HL-60 (cell line): ENCODE results near the gene PRR7.

Experiments
- DNase-seq, 2 experiments: peaks; one replicate each; pipeline ENCODE4 v3.0.0-alpha.2; 2010 to 2020; ENCODE audit warnings: low read depth in 1 of 2, low spot score in 1 of 2
- H3K27ac ChIP-seq: fragments of 250-450 bp; sonication (Bioruptor Pico); replicated peaks from 2 replicates; pipeline ENCODE4 v1.5.1; 2020; ENCODE audit warnings: mild to moderate bottlenecking, moderate library complexity
- H3K27me3 ChIP-seq: fragments of 250-450 bp; sonication (Bioruptor Pico); 2 replicates; pipeline ENCODE4 v1.5.1; 2021; ENCODE audit warnings: mild to moderate bottlenecking, moderate library complexity; ENCODE audit not compliant: insufficient read depth, poor library complexity, severe bottlenecking
- H3K4me3 ChIP-seq: replicated peaks from 2 replicates; pipeline ENCODE4 v1.5.1; 2011; ENCODE audit warnings: mild to moderate bottlenecking, control low read depth, low read length; ENCODE audit not compliant: insufficient read depth
- GABPA ChIP-seq: IDR thresholded peaks from 2 replicates; pipeline ENCODE4 v1.6.1; 2012; ENCODE audit warnings: low read depth
- POLR2AphosphoS5 ChIP-seq: IDR thresholded peaks from 2 replicates; pipeline ENCODE4 v1.6.1; 2012; ENCODE audit warnings: low read depth
- SPI1 ChIP-seq: IDR thresholded peaks from 2 replicates; pipeline ENCODE4 v1.6.1; 2012; ENCODE audit warnings: low read depth, mild to moderate bottlenecking, borderline replicate concordance
- TF ChIP-seq, protein P1 (sequence below): IDR thresholded peaks from one replicate; pipeline ENCODE4 v1.5.1; 2011; ENCODE audit warnings: low read length, control low read depth, inconsistent platforms; ENCODE audit not compliant: insufficient read depth
- TF ChIP-seq, protein P2 (sequence below): IDR thresholded peaks from 2 replicates; pipeline ENCODE4 v1.6.1; 2012; ENCODE audit warnings: low read depth; ENCODE audit not compliant: insufficient replicate concordance

PRR7 gene

DNA sequence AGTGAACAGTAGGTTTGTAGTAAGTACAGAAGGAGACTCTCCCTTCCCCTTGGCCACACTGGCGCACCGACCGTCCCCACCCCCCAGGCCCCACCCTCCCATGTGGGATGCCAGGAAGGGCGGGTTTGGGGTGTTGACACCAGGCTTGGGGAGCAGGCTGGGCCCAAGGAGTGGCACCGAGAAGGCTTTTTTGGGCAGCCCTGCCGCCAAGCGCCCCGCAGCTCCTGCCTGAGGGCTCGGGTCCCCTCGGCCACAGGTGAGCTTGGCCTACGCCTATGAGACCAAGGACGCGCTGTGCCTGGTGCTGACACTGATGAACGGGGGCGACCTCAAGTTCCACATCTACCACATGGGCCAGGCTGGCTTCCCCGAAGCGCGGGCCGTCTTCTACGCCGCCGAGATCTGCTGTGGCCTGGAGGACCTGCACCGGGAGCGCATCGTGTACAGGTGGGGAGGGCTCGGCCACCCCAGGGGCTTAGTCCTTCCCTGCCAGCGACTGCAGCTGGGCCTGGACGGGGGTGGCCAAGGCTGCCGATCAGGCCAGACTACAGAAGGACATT lies 12.9 kb upstream of the PRR7 start:
- no peak; the same call in 1 of the 2 replicates for TF ChIP-seq POLR2AphosphoS5
- TF ChIP-seq, protein P1, sequence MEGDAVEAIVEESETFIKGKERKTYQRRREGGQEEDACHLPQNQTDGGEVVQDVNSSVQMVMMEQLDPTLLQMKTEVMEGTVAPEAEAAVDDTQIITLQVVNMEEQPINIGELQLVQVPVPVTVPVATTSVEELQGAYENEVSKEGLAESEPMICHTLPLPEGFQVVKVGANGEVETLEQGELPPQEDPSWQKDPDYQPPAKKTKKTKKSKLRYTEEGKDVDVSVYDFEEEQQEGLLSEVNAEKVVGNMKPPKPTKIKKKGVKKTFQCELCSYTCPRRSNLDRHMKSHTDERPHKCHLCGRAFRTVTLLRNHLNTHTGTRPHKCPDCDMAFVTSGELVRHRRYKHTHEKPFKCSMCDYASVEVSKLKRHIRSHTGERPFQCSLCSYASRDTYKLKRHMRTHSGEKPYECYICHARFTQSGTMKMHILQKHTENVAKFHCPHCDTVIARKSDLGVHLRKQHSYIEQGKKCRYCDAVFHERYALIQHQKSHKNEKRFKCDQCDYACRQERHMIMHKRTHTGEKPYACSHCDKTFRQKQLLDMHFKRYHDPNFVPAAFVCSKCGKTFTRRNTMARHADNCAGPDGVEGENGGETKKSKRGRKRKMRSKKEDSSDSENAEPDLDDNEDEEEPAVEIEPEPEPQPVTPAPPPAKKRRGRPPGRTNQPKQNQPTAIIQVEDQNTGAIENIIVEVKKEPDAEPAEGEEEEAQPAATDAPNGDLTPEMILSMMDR = no peak
- TF ChIP-seq, protein P2, sequence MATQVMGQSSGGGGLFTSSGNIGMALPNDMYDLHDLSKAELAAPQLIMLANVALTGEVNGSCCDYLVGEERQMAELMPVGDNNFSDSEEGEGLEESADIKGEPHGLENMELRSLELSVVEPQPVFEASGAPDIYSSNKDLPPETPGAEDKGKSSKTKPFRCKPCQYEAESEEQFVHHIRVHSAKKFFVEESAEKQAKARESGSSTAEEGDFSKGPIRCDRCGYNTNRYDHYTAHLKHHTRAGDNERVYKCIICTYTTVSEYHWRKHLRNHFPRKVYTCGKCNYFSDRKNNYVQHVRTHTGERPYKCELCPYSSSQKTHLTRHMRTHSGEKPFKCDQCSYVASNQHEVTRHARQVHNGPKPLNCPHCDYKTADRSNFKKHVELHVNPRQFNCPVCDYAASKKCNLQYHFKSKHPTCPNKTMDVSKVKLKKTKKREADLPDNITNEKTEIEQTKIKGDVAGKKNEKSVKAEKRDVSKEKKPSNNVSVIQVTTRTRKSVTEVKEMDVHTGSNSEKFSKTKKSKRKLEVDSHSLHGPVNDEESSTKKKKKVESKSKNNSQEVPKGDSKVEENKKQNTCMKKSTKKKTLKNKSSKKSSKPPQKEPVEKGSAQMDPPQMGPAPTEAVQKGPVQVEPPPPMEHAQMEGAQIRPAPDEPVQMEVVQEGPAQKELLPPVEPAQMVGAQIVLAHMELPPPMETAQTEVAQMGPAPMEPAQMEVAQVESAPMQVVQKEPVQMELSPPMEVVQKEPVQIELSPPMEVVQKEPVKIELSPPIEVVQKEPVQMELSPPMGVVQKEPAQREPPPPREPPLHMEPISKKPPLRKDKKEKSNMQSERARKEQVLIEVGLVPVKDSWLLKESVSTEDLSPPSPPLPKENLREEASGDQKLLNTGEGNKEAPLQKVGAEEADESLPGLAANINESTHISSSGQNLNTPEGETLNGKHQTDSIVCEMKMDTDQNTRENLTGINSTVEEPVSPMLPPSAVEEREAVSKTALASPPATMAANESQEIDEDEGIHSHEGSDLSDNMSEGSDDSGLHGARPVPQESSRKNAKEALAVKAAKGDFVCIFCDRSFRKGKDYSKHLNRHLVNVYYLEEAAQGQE = no peak
- TF ChIP-seq SPI1 = no peak
- no peak for TF ChIP-seq GABPA
- H3K27me3 ChIP-seq = no peaks in the 10 kb centered on the region
- peak overlapping the region; percentile 20; the same call in 1 of the 2 replicates for H3K27ac ChIP-seq
- no peak overlapping the region for H3K4me3 ChIP-seq
- DNase-seq = peak in 1 of 2 experiments; percentile 44

DNA sequence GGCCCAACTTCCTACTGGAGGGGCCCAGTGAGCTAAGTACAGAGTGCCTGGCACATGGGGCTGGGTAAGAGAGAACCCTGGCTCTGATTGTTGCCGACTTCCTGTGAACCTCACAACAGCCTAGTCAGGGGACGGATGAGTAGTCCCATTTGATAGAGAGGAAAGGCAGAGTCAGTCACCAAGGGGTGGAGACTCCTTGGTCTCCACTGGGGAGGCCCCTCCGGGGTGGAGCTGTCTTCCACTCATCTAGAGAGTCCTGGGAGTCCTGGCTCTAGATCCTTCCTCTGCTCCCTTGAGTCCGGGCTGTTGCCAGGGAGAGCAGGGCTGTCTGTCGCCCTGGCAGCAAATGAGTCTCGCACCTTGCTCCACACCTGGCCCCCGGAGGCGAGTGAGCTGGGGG lies 12.2 kb upstream of the PRR7 start:
- DNase-seq = no peak
- TF ChIP-seq POLR2AphosphoS5 (no peak), GABPA (no peak), SPI1 (no peak)
- TF ChIP-seq, protein P2 = no peak
- TF ChIP-seq, protein P1 = no peak
- Histone ChIP-seq H3K27me3 (no peaks in the 10 kb centered on the region), H3K27ac (peak overlapping the region; percentile 20; the same call in 1 of the 2 replicates), H3K4me3 (no peak overlapping the region)

DNA sequence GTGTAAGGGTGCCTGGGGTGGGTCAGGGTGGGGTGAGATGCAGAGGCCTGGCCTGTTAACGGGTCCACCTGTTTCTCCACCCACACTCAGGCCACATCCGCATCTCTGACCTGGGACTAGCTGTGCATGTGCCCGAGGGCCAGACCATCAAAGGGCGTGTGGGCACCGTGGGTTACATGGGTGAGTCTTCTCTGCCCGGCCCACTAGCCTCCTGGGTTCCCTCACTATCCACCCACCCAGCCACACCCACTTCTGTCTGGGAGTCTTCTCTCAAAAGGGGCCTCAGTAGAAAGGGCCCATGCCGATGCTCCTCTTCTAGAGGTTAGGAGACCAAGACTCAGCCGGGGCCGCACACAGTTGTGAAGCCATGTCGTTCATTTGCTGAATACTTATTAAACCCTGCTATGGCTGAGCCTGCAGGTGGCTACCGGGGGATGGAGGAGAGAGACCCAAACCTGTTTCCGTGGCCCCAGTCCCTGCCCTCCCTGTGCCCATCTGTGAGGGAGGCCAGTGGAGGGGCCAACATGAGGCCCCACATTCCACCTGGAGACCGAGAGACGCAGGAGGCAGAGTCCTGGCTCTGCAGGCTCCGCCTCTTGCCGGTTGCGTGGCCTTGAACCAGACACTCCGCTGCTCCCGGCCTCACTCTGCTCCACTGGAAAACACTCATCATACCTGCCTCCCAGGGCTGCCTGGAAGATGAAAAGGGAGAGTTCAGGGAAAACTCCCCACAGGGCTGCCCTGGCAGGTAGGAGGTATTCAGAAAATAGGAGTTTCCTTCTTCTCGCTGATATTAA lies 11.5 kb upstream of the PRR7 start:
- Histone ChIP-seq H3K27ac (no peak overlapping the region), H3K27me3 (no peaks in the 10 kb centered on the region), H3K4me3 (no peak overlapping the region)
- TF ChIP-seq, protein P1 = no peak
- TF ChIP-seq SPI1 (no peak), GABPA (no peak)
- DNase-seq = peak in 1 of 2 experiments; percentile 31
